Fibroblast of pulmonary artery (primary cell): ENCODE data around the gene TWIST2.

Source experiments
- DNase-seq: peaks from one replicate; pipeline ENCODE4 v3.0.0-alpha.2; 2010; ENCODE audit warnings: low read depth
- H3K4me3 ChIP-seq: replicated peaks from 2 replicates; pipeline ENCODE4 v1.5.1; 2011; ENCODE audit warnings: low read depth, mild to moderate bottlenecking, control low read depth, low read length, moderate library complexity
- TF ChIP-seq, protein P1 (sequence below): IDR thresholded peaks from 2 replicates; pipeline ENCODE4 v1.5.1; 2011; ENCODE audit warnings: mild to moderate bottlenecking, control low read depth, low read length, inconsistent platforms; ENCODE audit errors: missing control alignments

TWIST2 gene

DNA sequence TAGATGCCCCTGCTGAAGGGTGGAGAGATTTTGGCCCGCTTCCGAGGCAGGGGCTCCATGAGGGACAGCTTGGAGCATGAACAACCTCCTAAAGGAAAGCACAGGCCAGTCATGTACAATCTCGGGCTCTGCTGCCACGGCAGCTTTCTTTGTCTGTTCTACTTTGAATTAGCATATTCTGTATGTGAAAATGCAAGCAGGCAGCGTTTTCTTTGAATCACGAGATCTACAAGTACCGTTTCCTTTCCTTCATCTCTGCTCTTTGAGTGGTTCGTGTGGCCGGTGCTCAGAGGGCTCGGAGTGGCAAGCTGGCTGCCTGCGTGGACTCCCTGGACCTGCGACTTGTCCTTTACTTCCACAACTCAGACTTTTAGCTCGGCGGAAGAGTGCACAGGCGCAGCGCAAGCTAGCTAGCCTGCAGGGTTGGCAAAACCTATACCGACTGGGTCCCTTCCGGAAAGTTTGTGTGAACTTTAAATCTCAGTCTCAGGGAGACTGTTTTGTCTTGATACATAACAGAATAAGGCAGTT lies 6.9 kb downstream of the TWIST2 start:
- TF ChIP-seq, protein P1, sequence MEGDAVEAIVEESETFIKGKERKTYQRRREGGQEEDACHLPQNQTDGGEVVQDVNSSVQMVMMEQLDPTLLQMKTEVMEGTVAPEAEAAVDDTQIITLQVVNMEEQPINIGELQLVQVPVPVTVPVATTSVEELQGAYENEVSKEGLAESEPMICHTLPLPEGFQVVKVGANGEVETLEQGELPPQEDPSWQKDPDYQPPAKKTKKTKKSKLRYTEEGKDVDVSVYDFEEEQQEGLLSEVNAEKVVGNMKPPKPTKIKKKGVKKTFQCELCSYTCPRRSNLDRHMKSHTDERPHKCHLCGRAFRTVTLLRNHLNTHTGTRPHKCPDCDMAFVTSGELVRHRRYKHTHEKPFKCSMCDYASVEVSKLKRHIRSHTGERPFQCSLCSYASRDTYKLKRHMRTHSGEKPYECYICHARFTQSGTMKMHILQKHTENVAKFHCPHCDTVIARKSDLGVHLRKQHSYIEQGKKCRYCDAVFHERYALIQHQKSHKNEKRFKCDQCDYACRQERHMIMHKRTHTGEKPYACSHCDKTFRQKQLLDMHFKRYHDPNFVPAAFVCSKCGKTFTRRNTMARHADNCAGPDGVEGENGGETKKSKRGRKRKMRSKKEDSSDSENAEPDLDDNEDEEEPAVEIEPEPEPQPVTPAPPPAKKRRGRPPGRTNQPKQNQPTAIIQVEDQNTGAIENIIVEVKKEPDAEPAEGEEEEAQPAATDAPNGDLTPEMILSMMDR: no peak
- no peak for DNase-seq
- no peak overlapping the region for H3K4me3 ChIP-seq

DNA sequence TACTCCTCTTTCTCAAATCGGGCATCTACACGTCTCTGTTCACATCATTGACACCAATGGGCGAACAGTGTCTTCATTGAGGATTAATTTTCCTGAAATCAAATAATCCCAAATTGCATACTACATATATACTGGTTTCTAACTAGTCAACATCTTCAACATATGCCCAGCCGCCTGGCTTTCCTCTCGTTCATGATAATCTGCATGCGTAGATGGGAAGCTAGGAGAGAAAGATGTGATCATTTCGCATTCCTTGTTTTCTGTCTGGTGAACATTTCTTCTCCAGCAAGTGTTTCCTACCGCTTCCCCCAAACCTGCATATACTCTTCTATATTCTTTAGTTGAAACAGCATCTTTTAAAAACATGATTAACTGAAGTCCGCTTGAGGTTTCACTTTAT lies 7.4 kb downstream of the TWIST2 start:
- H3K4me3 ChIP-seq: no peak overlapping the region
- TF ChIP-seq, protein P1: no peak
- DNase-seq: no peak

DNA sequence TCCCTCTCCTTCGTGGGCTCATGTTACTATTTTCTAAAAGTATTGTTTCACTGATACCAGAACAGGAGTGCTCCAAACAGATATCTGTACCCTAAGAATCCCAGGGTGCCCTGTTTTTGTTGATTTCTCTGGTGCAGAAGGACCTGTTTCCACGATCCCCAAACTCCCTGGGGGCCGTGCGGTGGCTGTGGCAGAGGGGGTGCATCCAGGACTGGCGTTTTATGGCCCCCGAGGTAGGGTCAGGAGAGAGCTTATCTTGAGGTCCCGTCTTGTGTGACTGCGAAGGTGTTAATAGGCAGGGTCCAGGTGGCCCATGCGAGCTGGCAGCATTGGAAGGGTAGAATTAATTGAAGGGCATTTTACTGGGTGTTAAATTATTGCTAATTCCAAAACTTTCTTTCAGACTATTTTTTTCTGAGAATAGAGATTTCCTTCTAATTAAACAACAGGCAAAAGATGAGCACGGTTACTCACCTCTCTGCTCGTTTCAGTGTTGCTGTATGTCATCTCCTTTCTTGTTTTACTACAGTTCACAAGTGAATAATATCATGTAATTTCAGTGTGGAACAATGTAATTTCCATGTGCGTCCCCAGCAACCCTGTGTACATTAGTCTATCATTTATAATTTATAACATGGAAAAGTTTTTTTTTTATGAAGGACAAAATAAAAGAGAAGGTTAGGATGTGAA lies 8.2 kb downstream of the TWIST2 start:
- no peak for DNase-seq
- TF ChIP-seq, protein P1: no peak
- H3K4me3 ChIP-seq: no peak overlapping the region

DNA sequence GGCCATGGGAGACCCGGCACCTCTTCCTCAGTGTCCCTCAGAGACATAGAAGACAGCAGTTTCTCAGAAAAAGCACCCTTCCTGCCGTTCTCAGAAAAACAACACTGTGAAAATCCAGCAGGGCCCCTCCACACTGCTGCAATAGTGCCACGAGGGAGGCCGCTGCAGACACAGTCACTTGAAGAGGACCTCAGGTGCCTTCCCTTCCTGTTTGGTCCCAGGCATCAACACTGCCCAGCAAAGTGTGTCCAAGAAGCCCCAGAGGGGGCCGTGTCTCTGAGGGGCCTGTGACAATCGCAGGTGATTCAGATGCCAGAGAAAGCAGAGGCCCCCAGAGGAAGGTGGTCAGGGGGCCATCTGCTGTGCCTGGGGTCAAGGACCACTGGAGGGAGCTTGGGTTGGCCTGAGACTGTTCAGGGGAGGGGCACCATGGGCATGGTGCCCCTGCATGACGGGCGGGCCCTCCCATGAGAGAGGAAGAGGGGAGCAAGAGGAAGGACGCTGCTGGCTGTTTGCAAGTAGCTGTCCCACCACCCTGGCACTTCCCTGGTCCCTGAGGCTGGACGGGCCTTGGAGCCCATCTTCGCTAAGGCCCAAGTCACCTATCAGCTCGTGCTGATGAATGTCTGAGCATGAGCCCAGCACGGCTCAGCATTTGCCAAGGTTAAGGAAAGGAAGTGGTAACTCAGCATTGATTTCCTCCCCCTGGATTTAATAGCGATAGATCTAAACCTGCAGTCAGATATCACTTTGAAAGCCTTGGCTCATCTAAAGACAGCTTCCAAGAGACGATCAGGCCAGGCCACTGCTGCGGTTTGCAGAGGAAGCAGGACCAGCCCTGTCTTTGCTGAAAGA lies 9.1 kb downstream of the TWIST2 start:
- no peak overlapping the region for H3K4me3 ChIP-seq
- DNase-seq: no peak
- TF ChIP-seq, protein P1: no peak

DNA sequence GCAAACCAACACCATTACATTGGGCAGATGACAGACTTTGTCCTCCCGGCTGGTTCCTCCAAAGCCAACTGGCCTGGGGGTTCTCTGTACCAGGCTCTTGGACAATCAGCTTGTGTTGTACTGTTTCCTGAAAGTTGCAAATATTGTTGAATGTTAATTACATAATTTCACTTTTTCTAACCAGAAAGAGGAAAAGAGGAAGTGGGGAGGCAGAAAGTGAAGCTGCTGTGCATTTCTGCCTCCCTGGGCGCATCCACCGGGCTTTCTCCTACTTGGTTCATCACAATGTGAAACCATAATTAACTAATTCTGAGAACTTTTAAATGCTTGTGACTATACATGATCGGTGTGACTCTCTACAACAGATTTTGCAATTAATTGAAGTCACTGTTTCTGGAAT lies 10.1 kb downstream of the TWIST2 start:
- no peak overlapping the region for H3K4me3 ChIP-seq
- DNase-seq: no peak
- TF ChIP-seq, protein P1: no peak

DNA sequence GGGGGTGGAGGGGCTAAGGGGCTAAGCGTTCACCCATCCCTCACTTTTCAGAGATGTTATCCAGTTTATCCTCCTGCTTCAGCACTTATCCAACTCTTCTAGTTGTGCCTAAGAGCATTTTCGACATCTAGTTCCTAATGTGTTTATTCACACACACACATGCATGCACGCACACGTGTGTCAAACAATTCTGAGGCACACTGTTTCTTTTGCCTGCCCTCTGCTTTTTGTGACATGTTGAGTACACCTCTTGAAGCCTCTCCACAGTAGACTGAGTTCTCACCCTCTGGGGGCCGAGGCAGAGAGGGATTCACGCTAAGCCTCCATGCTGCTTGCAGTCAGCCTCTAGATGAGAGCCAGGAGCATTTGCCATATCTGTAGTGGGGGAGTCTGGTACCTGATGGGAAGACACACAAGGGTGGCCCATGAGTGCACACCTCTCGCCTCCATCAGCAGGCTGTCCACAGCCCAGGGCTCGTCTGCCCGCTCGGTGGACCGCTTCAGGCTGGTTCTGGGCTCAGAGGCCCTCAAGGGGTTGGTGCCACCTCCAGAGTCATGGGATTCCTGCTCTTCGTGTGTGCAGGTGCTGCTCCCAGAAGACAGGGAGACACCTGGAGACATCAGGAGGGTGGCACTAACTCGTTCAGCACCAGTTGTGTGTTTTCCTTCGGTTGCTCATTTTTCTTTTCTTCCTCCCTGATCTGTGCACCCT lies 11.9 kb downstream of the TWIST2 start:
- DNase-seq: no peak
- H3K4me3 ChIP-seq: no peak overlapping the region
- TF ChIP-seq, protein P1: no peak
